Central memory CD8-positive, alpha-beta T cell (primary cell): ENCODE results near the gene ZFHX3.

ENCODE experiments used
- ATAC-seq: fragments of 150-1000 bp; cut with Tn5 transposase; replicated peaks from 2 replicates; pipeline ENCODE4 v1.10.0; 2022; ENCODE audit warnings: mild to moderate bottlenecking, moderate FRiP score, moderate number of reproducible peaks; ENCODE audit not compliant: poor library complexity, severe bottlenecking; ENCODE audit errors: extremely low read depth
- DNase-seq, 2 donors: peaks; one replicate each; pipeline ENCODE4 v3.0.0; 2021; ENCODE audit warnings: low spot score in 2 of 2
- H3K27ac Mint-ChIP-seq: one replicate; pipeline ENCODE4 v1.8.0; 2022; ENCODE audit warnings: low read depth, mild to moderate bottlenecking, moderate library complexity, mixed read lengths
- H3K27me3 Mint-ChIP-seq: one replicate; pipeline ENCODE4 v1.8.0; 2022; ENCODE audit warnings: mixed read lengths
- H3K36me3 Mint-ChIP-seq: one replicate; pipeline ENCODE4 v1.8.0; 2022; ENCODE audit warnings: mild to moderate bottlenecking, moderate library complexity, mixed read lengths; ENCODE audit not compliant: insufficient read depth
- H3K4me1 Mint-ChIP-seq: one replicate; pipeline ENCODE4 v1.8.0; 2022; ENCODE audit warnings: mixed read lengths
- H3K4me3 Mint-ChIP-seq: one replicate; pipeline ENCODE4 v1.8.0; 2022; ENCODE audit warnings: mild to moderate bottlenecking, moderate library complexity, mixed read lengths
- H3K9me3 Mint-ChIP-seq: one replicate; pipeline ENCODE4 v1.8.0; 2022; ENCODE audit warnings: mixed read lengths

The ZFHX3 gene

GRCh38 chr16:72818236-72818845 lies 229.6 kb downstream of the ZFHX3 start:
- H3K4me1 Mint-ChIP-seq = no peaks in the 10 kb centered on the region
- ATAC-seq (no peak), DNase-seq (no peak)
- H3K36me3 Mint-ChIP-seq = no peaks in the 10 kb centered on the region
- H3K27ac Mint-ChIP-seq = no peak overlapping the region
- peaks cover 25% of the 10 kb centered on the region for H3K27me3 Mint-ChIP-seq
- H3K4me3 Mint-ChIP-seq = no peak overlapping the region
- H3K9me3 Mint-ChIP-seq = no peaks in the 10 kb centered on the region

GRCh38 chr16:72815348-72816318 lies 232.3 kb downstream of the ZFHX3 start:
- Mint-ChIP-seq H3K27me3 (peaks cover 25% of the 10 kb centered on the region), H3K27ac (no peak overlapping the region), H3K36me3 (peaks cover 1% of the 10 kb centered on the region)

GRCh38 chr16:72814226-72814625 lies 233.7 kb downstream of the ZFHX3 start:
- no peak overlapping the region for H3K4me3 Mint-ChIP-seq
- DNase-seq = no peak
- no peak overlapping the region for H3K27ac Mint-ChIP-seq
- H3K4me1 Mint-ChIP-seq = no peaks in the 10 kb centered on the region
- H3K36me3 Mint-ChIP-seq = peaks cover 1% of the 10 kb centered on the region
- peaks cover 25% of the 10 kb centered on the region for H3K27me3 Mint-ChIP-seq
- no peak for ATAC-seq
- no peaks in the 10 kb centered on the region for H3K9me3 Mint-ChIP-seq

More at GRCh38 chr16:72815348-72816318, 232.3 kb downstream of the ZFHX3 start:
- no peaks in the 10 kb centered on the region for H3K4me1 Mint-ChIP-seq
- H3K9me3 Mint-ChIP-seq = no peaks in the 10 kb centered on the region
- no peak for ATAC-seq
- H3K4me3 Mint-ChIP-seq = no peak overlapping the region
- no peak for DNase-seq

GRCh38 chr16:72812672-72813071 lies 235.3 kb downstream of the ZFHX3 start:
- H3K27me3 Mint-ChIP-seq = peaks cover 19% of the 10 kb centered on the region
- H3K4me1 Mint-ChIP-seq = no peaks in the 10 kb centered on the region
- DNase-seq = no peak
- H3K9me3 Mint-ChIP-seq = no peaks in the 10 kb centered on the region
- peaks cover 1% of the 10 kb centered on the region for H3K36me3 Mint-ChIP-seq
- no peak overlapping the region for H3K27ac Mint-ChIP-seq
- no peak overlapping the region for H3K4me3 Mint-ChIP-seq
- ATAC-seq = no peak

- DNase-seq (no peak), ATAC-seq (no peak)
- Mint-ChIP-seq H3K4me3 (no peak overlapping the region), H3K4me1 (no peaks in the 10 kb centered on the region), H3K9me3 (no peaks in the 10 kb centered on the region), H3K27ac (no peak overlapping the region), H3K36me3 (peaks cover 1% of the 10 kb centered on the region), H3K27me3 (peaks cover 15% of the 10 kb centered on the region)
Measured at GRCh38 chr16:72811876-72812275, 236.1 kb downstream of the ZFHX3 start.

GRCh38 chr16:72811188-72811720 lies 236.7 kb downstream of the ZFHX3 start:
- Mint-ChIP-seq H3K4me3 (no peak overlapping the region), H3K36me3 (peaks cover 1% of the 10 kb centered on the region), H3K27ac (no peak overlapping the region), H3K27me3 (peaks cover 15% of the 10 kb centered on the region), H3K4me1 (no peaks in the 10 kb centered on the region), H3K9me3 (no peaks in the 10 kb centered on the region)
- no peak for ATAC-seq
- no peak for DNase-seq

- Mint-ChIP-seq H3K9me3 (no peaks in the 10 kb centered on the region), H3K27ac (no peak overlapping the region), H3K27me3 (peaks cover 15% of the 10 kb centered on the region), H3K36me3 (peaks cover 1% of the 10 kb centered on the region), H3K4me3 (no peak overlapping the region), H3K4me1 (no peaks in the 10 kb centered on the region)
- ATAC-seq = no peak
- no peak for DNase-seq
Measured at GRCh38 chr16:72810480-72810879, 237.4 kb downstream of the ZFHX3 start.

- DNase-seq (no peak), ATAC-seq (no peak)
- Mint-ChIP-seq H3K27me3 (peaks cover 12% of the 10 kb centered on the region), H3K27ac (no peak overlapping the region), H3K4me3 (no peak overlapping the region), H3K9me3 (no peaks in the 10 kb centered on the region), H3K4me1 (no peaks in the 10 kb centered on the region), H3K36me3 (peaks cover 1% of the 10 kb centered on the region)
Measured at GRCh38 chr16:72809446-72809845, 238.5 kb downstream of the ZFHX3 start.

- DNase-seq (no peak), ATAC-seq (no peak)
- no peak overlapping the region for H3K27ac Mint-ChIP-seq
- H3K4me1 Mint-ChIP-seq = no peaks in the 10 kb centered on the region
- H3K4me3 Mint-ChIP-seq = no peak overlapping the region
- H3K27me3 Mint-ChIP-seq = peaks cover 5% of the 10 kb centered on the region
- peaks cover 1% of the 10 kb centered on the region for H3K36me3 Mint-ChIP-seq
- H3K9me3 Mint-ChIP-seq = no peaks in the 10 kb centered on the region
Measured at GRCh38 chr16:72808754-72809153, 239.2 kb downstream of the ZFHX3 start.

GRCh38 chr16:72807245-72807644 lies 240.7 kb downstream of the ZFHX3 start:
- no peak for ATAC-seq
- Mint-ChIP-seq H3K36me3 (peaks cover 1% of the 10 kb centered on the region), H3K4me1 (no peaks in the 10 kb centered on the region), H3K27ac (no peak overlapping the region), H3K27me3 (no peaks in the 10 kb centered on the region), H3K9me3 (no peaks in the 10 kb centered on the region), H3K4me3 (no peak overlapping the region)
- DNase-seq = no peak

- Mint-ChIP-seq H3K4me1 (no peaks in the 10 kb centered on the region), H3K4me3 (no peak overlapping the region), H3K27ac (no peak overlapping the region), H3K36me3 (no peaks in the 10 kb centered on the region), H3K27me3 (no peaks in the 10 kb centered on the region), H3K9me3 (no peaks in the 10 kb centered on the region)
- DNase-seq (no peak), ATAC-seq (no peak)
Measured at GRCh38 chr16:72805486-72805885, 242.4 kb downstream of the ZFHX3 start.

GRCh38 chr16:72800524-72801161 lies 247.3 kb downstream of the ZFHX3 start:
- Mint-ChIP-seq H3K27ac (no peak overlapping the region), H3K27me3 (no peaks in the 10 kb centered on the region), H3K36me3 (no peaks in the 10 kb centered on the region), H3K4me3 (no peak overlapping the region), H3K4me1 (no peaks in the 10 kb centered on the region), H3K9me3 (no peaks in the 10 kb centered on the region)
- ATAC-seq (no peak), DNase-seq (no peak)
